ENCODE data around the gene ELF2.
"Not testable (repeated sequence)": the region's sequence is repeated elsewhere in the genome, so short reads cannot be mapped to it uniquely, and the experiment has no call there.

Gene ELF2

GRCh38 chr4:139164731-139165130 lies 12.3 kb downstream of the ELF2 start:
- H3K27ac ChIP-seq = no peak overlapping the region

DNA sequence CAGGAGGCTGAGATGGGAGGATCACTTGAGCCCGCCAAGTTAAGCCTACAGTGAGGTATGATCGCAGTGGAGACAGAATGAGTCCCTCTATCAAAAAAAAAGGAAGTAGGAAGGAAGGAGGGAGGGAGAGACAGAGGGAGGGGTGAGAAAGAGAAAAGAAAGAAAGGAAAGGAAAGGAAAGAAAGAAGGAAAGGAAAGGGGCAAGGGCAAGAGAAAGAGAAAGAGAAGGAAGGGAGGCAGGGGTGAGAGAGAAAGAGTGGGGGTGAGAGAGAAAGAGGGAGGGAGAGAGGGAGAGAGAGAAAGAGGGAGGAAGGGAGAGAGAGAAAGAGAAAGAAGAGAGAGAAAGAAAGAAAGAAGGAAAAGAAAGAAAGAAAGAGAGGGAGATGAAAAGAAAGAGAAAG lies 13.2 kb downstream of the ELF2 start:
- TF ChIP-seq ZFX (IDR thresholded peaks at IDR 0.05) (no peak), CTCF (conservative IDR thresholded peaks at IDR 0.05) (no peak)
- H3K27ac ChIP-seq = no peak overlapping the region

More at GRCh38 chr4:139164731-139165130, 12.3 kb downstream of the ELF2 start:
- TF ChIP-seq ZFX (IDR thresholded peaks at IDR 0.05) (no peak), CTCF (conservative IDR thresholded peaks at IDR 0.05) (no peak)

GRCh38 chr4:139157977-139158376 lies 19.0 kb downstream of the ELF2 start:
- H3K27ac ChIP-seq = not testable (repeated sequence)

GRCh38 chr4:139154952-139155557 lies 22.0 kb downstream of the ELF2 start:
- TF ChIP-seq ZFX (IDR thresholded peaks at IDR 0.05) = no peak
- TF ChIP-seq CTCF (conservative IDR thresholded peaks at IDR 0.05) = no peak
- no peak overlapping the region for H3K27ac ChIP-seq

GRCh38 chr4:139154538-139154937 lies 22.5 kb downstream of the ELF2 start:
- H3K27ac ChIP-seq = no peak overlapping the region

GRCh38 chr4:139154134-139154421 lies 22.9 kb downstream of the ELF2 start:
- no peak for TF ChIP-seq ZFX (IDR thresholded peaks at IDR 0.05)
- TF ChIP-seq CTCF (conservative IDR thresholded peaks at IDR 0.05) = no peak
- no peak overlapping the region for H3K27ac ChIP-seq

More at GRCh38 chr4:139154538-139154937, 22.5 kb downstream of the ELF2 start:
- TF ChIP-seq ZFX (IDR thresholded peaks at IDR 0.05) (no peak), CTCF (conservative IDR thresholded peaks at IDR 0.05) (no peak)

DNA sequence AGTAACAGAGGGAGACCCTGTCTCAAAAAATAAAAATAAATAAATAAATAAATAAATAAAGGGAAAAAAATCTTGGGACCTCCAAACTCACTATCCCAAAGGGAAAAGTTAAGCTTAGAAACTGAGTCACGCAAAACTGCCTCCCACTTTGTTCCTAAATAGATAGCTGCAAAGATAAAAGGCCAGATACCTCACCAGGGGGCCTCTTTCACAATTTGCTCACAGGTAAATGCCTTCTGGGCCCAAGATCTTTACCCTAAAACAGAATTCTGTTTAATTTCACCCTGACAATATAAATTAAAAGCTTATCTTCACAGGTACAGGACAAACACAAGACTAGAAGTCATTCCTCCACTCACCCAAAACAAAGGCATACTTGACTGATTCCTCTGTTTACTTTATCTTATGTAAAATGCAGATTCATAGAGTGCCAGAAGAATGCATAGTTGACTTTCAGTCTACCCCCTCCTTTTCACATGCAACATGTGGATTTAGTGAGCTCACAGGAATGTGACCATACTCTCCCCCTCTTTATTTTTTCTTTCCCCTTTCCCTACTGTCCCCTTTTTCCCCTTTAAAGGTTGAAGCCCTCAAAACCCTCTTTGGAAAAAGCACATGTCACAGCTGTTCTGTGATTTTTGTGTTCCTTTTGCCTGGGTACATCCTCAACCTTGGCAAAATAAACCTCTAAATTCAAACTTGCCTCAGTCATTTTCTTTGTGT lies 23.4 kb downstream of the ELF2 start:
- H3K27ac ChIP-seq = no peak overlapping the region
- TF ChIP-seq ZFX (IDR thresholded peaks at IDR 0.05) = no peak
- no peak for TF ChIP-seq CTCF (conservative IDR thresholded peaks at IDR 0.05)

- TF ChIP-seq ZFX (IDR thresholded peaks at IDR 0.05) (no peak), CTCF (conservative IDR thresholded peaks at IDR 0.05) (no peak)
- H3K27ac ChIP-seq = no peak overlapping the region
Measured at GRCh38 chr4:139152249-139152648, 24.8 kb downstream of the ELF2 start.

Data from C4-2B (cell line).